Thymus (tissue), 11 donors: ENCODE measurements around the gene DNAJC4. TPM values are rescaled to one million over a fixed set of nuclear protein-coding genes. Genes with fewer than 3 reads are reported as not detected.

ENCODE experiments used
- DNase-seq, 9 donors: peaks; one replicate each; pipeline ENCODE4 v3.0.0-alpha.2; 2013; ENCODE audit warnings: low spot score in 9 of 9, low read depth in 6 of 9, missing footprints in 1 of 9
- H3K27ac ChIP-seq, 2 donors: one replicate each; pipeline ENCODE4 v1.5.1; 2013; ENCODE audit warnings: control low read depth in 1 of 2, low read depth in 1 of 2, low read length in 1 of 2, mild to moderate bottlenecking in 1 of 2, moderate library complexity in 1 of 2
- H3K27me3 ChIP-seq, 2 donors: one replicate each; pipeline ENCODE4 v1.5.1; 2013; ENCODE audit warnings: low read length in 1 of 2; ENCODE audit not compliant: control insufficient read depth in 2 of 2, insufficient read depth in 1 of 2
- H3K36me3 ChIP-seq, 2 donors: one replicate each; pipeline ENCODE4 v1.5.1; 2013; ENCODE audit warnings: low read length in 1 of 2, mild to moderate bottlenecking in 1 of 2, moderate library complexity in 1 of 2; ENCODE audit not compliant: control insufficient read depth in 2 of 2, insufficient read depth in 2 of 2
- H3K4me1 ChIP-seq, 2 donors: one replicate each; pipeline ENCODE4 v1.5.1; 2013; ENCODE audit warnings: low read length in 2 of 2; ENCODE audit not compliant: control insufficient read depth in 2 of 2, insufficient read depth in 2 of 2
- H3K4me3 ChIP-seq, 2 donors: one replicate each; pipeline ENCODE4 v1.5.1; 2013; ENCODE audit warnings: low read length in 2 of 2, control low read depth in 1 of 2, mild to moderate bottlenecking in 1 of 2
- H3K9me3 ChIP-seq, 2 donors: one replicate each; pipeline ENCODE4 v1.5.1; 2013; ENCODE audit warnings: low read length in 1 of 2, mild to moderate bottlenecking in 1 of 2; ENCODE audit not compliant: control insufficient read depth in 2 of 2, insufficient read depth in 1 of 2
- WGBS: extraction: QIAGEN DNeasy Blood & Tissue Kit; methylation state at CpG from one replicate; pipeline ENCODE4 v1.1.7; 2013; 5-methylcytosine and 5-hydroxymethylcytosine counted together
- polyA plus RNA-seq: library from polyadenylated mRNA; stranded (reverse); fragments of 200-250 nt; gene quantifications from one replicate; pipeline ENCODE4 v1.2.3, GENCODE V29; 2013
- total RNA-seq: library from RNA; stranded (reverse); fragments of 120-200 nt; gene quantifications from one replicate; pipeline ENCODE4 v1.2.4, GENCODE V29; 2013
- donor health status: healthy.

The DNAJC4 gene
- total and polyA plus RNA-seq, 2 donors: 18.1 to 134 TPM

- peaks cover 4 to 34% of the 10 kb centered on the region in 2 donors for H3K27me3 ChIP-seq
- peaks cover 0 to 8% of the 10 kb centered on the region in 2 donors for H3K9me3 ChIP-seq
- H3K27ac ChIP-seq: no peak within 1 kb of the TSS
- H3K4me1 ChIP-seq: peaks cover 18 to 49% of the 10 kb centered on the region in 2 donors
- under 1% methylated on average over 75 of the region's 75 CpGs for WGBS
- H3K36me3 ChIP-seq: peaks cover 12 to 18% of the 10 kb centered on the region in 2 donors
- peak in 2 of 9 donors; percentile 54 to 58 for DNase-seq
- H3K4me3 ChIP-seq: peak within 1 kb of the TSS; percentile 52 to 77
These were observed 20.8 kb downstream of the DNAJC4 start, which contains the start of gene PLCB3 for GRCh38 chr11:64251016-64251752. Gene PLCB3, plus strand, starts transcription at chr11:64251530. Its CDS starts 120 bp downstream, at chr11:64251650.

GRCh38 chr11:64251753-64252002 is 21.3 kb downstream of the DNAJC4 start:
- DNase-seq: no peak
- Histone ChIP-seq H3K9me3 (peaks cover 0 to 8% of the 10 kb centered on the region in 2 donors), H3K4me3 (peak overlapping the region; percentile 52 to 77), H3K27ac (no peak overlapping the region), H3K4me1 (peaks cover 18 to 49% of the 10 kb centered on the region in 2 donors), H3K27me3 (peaks cover 4 to 34% of the 10 kb centered on the region in 2 donors), H3K36me3 (peaks cover 16 to 23% of the 10 kb centered on the region in 2 donors)
- WGBS: under 1% methylated on average over 18 of the region's 18 CpGs

DNA sequence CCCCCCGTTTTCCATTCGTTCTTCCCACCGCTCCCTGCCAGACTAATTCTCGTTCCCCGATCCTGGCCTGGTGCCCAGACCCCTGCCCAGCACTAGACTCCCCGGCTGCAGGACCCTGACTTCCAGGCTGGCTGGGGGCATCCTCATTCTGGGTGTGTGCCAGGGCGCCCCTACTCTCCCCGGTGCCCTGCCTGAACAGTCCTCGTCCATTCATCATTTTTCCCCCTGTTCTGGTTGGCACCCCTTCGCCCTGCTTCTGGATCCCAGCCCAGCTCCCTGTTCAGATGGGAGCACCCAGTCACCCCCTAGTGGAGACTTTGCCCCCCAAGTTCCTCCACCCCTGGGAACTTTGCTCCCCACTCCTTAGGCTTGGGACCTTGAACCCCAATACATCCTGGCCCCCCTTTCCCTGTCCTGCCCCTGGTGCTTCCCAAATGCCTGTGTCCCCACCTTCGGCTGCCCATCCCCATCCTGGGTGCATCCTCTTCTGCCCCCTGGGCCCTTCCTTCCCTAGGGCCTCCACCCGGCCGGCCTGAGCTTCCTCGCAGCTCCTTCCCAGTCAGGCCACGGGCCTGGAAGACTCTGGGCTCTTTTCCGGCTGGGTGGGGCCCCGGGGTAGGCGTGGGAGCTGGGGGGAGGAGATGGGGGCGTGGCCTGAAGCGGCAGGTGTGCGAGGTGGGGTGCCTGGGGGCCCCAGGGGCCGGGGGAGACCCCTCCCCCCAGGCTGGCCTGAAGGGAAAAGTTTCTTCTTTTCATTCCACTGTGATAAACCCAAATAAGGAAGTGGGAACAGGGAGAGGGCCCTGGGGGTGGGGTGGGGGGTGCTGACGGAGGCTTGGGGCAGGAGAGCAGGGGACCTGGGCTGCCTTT is 21.9 kb downstream of the DNAJC4 start:
- Histone ChIP-seq H3K27me3 (peaks cover 4 to 30% of the 10 kb centered on the region in 2 donors), H3K9me3 (peaks cover 0 to 8% of the 10 kb centered on the region in 2 donors), H3K36me3 (peaks cover 16 to 23% of the 10 kb centered on the region in 2 donors), H3K4me1 (peaks cover 17 to 43% of the 10 kb centered on the region in 2 donors), H3K27ac (no peak overlapping the region), H3K4me3 (peak overlapping the region; percentile 52 to 77)
- DNase-seq: peak in 2 of 9 donors; percentile 43 to 44
- 8% methylated on average over 23 of the region's 23 CpGs for WGBS

- peaks cover 0 to 8% of the 10 kb centered on the region in 2 donors for H3K9me3 ChIP-seq
- peaks cover 16 to 23% of the 10 kb centered on the region in 2 donors for H3K36me3 ChIP-seq
- no peak overlapping the region for H3K27ac ChIP-seq
- DNase-seq: no peak
- H3K4me3 ChIP-seq: no peak overlapping the region
- WGBS: 87% methylated on average over 8 of the region's 8 CpGs
- H3K4me1 ChIP-seq: peaks cover 12 to 37% of the 10 kb centered on the region in 2 donors
- peaks cover 2 to 22% of the 10 kb centered on the region in 2 donors for H3K27me3 ChIP-seq
These were observed 22.7 kb downstream of the DNAJC4 start for GRCh38 chr11:64253043-64253442.

DNA sequence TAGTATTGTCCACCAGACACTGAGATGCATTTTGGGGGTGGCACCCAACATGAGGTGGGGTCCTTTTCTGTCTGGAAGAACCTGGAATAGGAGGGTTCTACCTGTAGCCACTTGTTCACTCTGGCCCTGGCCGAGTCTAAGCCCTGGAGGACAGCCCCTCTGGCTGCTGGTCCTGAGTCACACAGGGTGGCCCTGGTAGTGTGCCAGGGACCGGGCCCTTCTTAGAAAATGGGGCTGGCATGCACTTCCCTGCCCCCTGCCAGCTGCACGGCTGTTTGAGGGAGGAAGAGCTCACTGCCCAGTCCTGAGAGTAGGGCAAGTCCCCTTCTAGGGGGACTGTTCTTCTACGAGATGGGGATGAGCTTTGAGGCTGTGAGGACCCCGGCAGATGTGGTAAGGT is 23.1 kb downstream of the DNAJC4 start:
- Histone ChIP-seq H3K27me3 (peaks cover 0 to 18% of the 10 kb centered on the region in 2 donors), H3K4me1 (peaks cover 12 to 37% of the 10 kb centered on the region in 2 donors), H3K36me3 (peaks cover 17 to 26% of the 10 kb centered on the region in 2 donors), H3K27ac (no peak overlapping the region), H3K9me3 (peaks cover 0 to 8% of the 10 kb centered on the region in 2 donors), H3K4me3 (no peak overlapping the region)
- WGBS: 90% methylated on average over 5 of the region's 5 CpGs
- DNase-seq: no peak

- no peak for DNase-seq
- Histone ChIP-seq H3K36me3 (peaks cover 25 to 32% of the 10 kb centered on the region in 2 donors), H3K4me1 (peaks cover 12 to 34% of the 10 kb centered on the region in 2 donors), H3K4me3 (no peak overlapping the region), H3K27ac (no peak overlapping the region), H3K9me3 (peaks cover 0 to 8% of the 10 kb centered on the region in 2 donors), H3K27me3 (peaks cover 0 to 16% of the 10 kb centered on the region in 2 donors)
- 98% methylated on average over 7 of the region's 7 CpGs for WGBS
These were observed 24.0 kb downstream of the DNAJC4 start for GRCh38 chr11:64254326-64254725.

- 97% methylated on average over 35 of the region's 35 CpGs for WGBS
- H3K4me1 ChIP-seq: peaks cover 10 to 23% of the 10 kb centered on the region in 2 donors
- H3K27me3 ChIP-seq: peaks cover 0 to 12% of the 10 kb centered on the region in 2 donors
- DNase-seq: no peak
- H3K4me3 ChIP-seq: no peak overlapping the region
- H3K9me3 ChIP-seq: peaks cover 1 to 4% of the 10 kb centered on the region in 2 donors
- peaks cover 30 to 35% of the 10 kb centered on the region in 2 donors for H3K36me3 ChIP-seq
- H3K27ac ChIP-seq: no peak overlapping the region
These were observed 25.1 kb downstream of the DNAJC4 start for GRCh38 chr11:64255135-64256128.

DNA sequence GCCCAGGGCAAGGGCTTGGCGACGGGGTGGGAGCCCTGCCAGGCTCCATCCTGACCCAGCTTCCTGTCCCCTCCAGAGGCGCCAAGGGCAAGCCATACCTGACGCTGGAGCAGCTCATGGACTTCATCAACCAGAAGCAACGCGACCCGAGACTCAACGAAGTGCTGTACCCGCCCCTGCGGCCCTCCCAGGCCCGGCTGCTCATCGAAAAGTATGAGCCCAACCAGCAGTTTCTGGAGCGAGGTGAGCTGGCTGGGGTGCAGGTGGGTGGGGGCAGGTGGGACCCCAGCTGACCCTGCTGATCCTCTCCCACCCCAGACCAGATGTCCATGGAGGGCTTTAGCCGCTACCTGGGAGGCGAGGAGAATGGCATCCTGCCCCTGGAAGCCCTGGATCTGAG is 26.0 kb downstream of the DNAJC4 start:
- peaks cover 4 to 15% of the 10 kb centered on the region in 2 donors for H3K4me1 ChIP-seq
- H3K27me3 ChIP-seq: peaks cover 0 to 4% of the 10 kb centered on the region in 2 donors
- H3K9me3 ChIP-seq: peaks cover 0 to 1% of the 10 kb centered on the region in 2 donors
- no peak for DNase-seq
- H3K4me3 ChIP-seq: no peak overlapping the region
- H3K36me3 ChIP-seq: peaks cover 30 to 38% of the 10 kb centered on the region in 2 donors
- H3K27ac ChIP-seq: no peak overlapping the region
- WGBS: 94% methylated on average over 15 of the region's 15 CpGs
